IPS-NIHi7 (cell line): ENCODE results near the gene MACROD2.

Source experiments
- DNase-seq: peaks from one replicate; pipeline ENCODE4 v3.0.0; 2012; ENCODE audit warnings: mixed read lengths; ENCODE audit errors: extremely low spot score

The MACROD2 gene

DNA sequence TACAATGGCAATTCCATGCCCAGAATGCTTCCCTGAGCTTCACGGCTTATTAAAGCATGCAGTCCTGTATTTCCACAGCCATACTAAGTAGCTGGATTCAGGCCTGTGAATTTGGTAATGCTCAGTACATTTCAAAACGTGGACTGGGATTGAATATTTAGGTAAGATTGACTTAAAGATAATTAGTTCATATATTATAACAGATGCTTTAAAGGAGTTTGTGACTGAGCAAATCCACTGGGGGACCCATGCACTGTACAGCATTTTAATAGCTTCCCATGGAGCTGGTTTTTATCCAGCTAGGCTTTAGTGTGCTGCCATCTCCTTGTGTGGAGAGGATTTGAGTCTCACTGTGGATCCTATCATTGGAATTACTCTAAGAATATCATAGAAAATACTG lies 763.0 kb downstream of the MACROD2 start:
- no peak for DNase-seq

- no peak for DNase-seq
Measured at GRCh38 chr20:14759979-14760378, 764.7 kb downstream of the MACROD2 start.

GRCh38 chr20:14761903-14762302 lies 766.6 kb downstream of the MACROD2 start:
- DNase-seq = no peak

DNA sequence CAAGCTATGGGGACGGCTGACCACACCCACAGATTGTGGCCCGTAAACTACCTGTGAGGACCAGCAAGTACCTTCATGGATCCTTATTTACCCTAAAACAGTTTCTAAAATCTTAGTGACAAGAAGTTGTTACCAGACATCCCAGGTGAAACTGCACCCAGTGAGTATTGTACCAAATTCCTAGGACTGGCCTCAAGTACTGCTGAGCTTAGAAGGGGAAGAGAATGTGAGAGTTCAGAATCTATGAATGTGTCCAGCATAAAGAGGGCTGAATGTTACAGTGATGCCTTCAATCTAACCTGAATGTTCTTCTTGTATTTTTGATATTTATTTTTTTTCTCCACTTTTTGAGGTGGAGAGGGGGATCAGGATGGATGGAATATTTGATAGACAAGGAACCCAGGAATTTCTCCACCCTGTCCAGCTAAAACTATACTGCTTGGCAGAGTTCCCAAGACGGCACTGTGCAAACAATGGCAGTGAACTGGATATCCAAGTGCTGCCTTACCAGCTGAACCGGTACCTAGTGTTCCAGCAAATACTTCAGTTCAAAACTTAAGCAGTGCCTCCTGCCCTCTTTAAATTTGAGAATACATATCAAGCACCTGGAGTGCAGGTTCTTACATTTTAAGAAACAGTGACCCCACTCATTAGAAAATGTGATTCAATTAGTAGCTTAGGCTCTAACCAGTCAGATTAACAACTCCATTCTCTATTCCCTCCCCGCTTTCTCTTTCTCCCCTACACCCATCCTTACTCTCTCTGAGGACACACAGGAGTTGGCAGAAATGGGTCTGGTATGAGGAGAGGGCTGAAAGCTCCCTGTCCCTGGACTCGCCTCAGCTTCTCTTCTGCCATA lies 769.4 kb downstream of the MACROD2 start:
- DNase-seq = no peak

- no peak for DNase-seq
Measured at GRCh38 chr20:14765370-14765701, 770.0 kb downstream of the MACROD2 start.

DNA sequence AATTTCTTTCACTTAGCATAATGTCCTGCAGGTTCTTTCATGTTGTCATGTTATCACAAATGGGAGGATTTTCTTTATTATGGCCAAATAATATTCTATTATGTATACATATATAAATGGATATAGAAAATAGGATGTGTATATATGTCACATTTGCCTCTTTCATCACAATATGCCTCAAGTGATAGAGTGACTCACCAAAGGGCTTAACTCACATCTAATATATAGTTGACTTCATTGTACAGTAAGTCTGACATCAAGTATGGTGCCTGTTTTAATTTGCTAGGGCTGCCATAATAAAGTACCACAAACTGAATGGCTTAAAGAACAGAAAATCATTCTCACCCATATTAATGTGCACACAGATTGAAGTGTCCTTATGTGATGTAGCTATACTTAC lies 778.2 kb downstream of the MACROD2 start:
- DNase-seq = no peak

- DNase-seq = no peak
Measured at GRCh38 chr20:14775778-14776177, 780.5 kb downstream of the MACROD2 start.

DNA sequence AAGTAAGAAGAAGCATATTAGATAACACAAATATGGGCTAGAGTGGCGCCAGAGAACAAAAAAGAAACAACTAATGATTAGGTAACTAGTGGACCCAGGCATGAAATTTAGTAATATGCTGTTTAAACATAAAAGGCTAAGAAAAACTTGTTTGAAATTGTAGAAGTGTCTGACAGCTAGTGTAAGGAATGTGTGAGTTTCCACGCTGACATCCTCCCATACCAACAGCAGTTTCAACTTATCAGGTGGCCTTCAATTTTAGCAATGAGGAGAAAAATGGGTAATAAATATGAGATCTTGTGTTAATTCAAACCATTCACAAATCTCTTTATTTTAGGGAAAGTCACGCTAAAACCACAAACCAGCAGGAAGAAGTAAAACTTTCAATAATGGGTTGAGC lies 782.3 kb downstream of the MACROD2 start:
- no peak for DNase-seq

GRCh38 chr20:14778096-14778495 lies 782.8 kb downstream of the MACROD2 start:
- no peak for DNase-seq

GRCh38 chr20:14778875-14779274 lies 783.6 kb downstream of the MACROD2 start:
- DNase-seq = no peak

- no peak for DNase-seq
Measured at GRCh38 chr20:14780508-14780907, 785.2 kb downstream of the MACROD2 start.

DNA sequence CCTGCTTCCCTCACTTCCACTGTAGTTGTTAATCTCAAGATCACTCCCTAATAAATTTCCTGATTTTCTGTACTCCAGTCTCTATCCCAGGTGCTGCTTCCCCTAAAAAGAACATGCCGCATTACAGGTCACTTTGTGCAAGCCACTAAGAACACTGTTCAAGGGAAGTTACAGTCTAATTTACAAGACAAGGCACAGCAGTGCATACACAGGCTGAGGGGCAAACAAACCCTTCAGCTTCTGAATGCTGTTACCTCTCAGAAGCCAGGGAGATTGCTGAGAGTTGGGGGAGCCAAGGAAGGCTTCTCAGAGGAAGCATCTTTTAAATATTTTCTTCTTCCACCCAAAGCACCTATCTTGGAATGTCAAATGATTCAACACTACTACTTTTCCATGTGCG lies 787.4 kb downstream of the MACROD2 start:
- no peak for DNase-seq

DNA sequence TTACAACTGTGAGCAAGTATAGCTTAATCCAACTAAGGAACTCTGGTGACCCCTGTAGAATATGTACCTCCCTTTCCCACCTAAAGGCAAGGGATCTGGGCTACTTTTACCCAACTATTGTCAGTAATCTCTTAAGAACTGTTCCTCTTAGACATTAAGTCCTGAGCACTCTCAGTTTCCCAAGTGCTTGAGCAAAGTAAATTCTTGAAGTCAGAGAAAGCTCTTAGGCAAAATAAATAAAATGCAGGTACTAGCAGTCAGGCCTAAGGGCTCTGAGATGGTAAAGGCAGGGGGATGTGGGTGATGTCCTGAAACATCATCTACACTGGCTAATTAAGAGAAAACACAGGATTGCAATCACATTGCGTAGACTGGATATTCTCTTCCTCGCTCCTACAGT lies 788.5 kb downstream of the MACROD2 start:
- no peak for DNase-seq

- DNase-seq = no peak
Measured at GRCh38 chr20:14785065-14785743, 789.9 kb downstream of the MACROD2 start.

GRCh38 chr20:14790190-14790589 lies 794.9 kb downstream of the MACROD2 start:
- no peak for DNase-seq

DNA sequence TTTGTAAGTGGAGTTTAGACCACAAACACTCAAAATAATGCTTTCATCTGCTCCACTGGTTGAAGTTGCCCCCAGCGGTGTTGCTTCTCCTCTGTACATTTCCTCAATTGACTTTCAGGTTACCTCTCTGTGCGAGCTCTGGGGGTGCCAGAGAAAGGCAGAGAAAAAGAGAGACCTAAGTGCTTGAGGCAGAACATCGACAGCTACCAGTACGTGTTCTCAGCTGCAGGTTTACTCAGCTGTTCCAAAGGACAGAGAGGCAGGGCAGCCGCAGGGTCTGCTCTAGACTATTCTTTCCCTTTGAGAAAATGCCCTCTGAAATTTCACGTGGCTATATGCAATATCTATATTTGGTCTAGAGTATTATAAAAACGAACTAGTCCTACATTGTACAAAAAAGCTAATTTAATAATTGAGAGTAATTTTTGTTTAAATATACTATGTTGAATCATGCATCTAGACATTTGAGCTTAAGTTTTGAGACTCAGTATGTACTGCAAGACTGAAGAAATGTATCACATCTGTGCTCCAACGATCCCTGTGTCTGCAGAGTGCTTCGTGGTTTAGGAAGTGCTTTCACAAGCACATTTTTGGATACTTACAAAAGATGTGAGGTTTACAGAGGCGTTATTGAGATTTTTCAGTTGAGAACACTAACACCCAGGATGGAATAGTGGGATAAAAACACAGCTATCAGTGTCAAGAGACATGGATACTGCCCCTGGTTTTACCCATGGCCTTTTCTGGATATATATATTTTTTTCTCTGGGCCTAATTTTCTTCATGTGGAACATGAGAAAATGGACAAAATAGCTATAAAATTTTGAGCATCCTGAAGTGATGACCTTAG lies 795.7 kb downstream of the MACROD2 start:
- DNase-seq = no peak

DNA sequence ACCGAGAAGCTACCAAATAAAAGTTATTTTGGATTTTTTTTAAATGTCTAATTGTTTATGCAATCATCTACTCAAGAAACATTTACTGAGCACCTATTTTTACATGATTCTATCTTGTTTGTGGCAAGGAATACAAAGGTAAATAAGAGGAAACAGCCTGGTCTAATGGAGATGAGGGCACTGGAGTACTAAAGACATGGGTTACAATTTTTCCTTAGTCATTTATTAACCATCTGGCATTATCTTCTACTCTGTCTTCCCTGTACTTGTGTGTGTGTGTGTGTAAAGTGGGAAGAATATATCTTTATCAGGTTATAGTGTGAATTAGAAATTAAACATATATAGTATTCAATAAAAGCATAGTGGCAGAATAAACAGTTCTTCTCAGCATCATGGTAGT lies 797.6 kb downstream of the MACROD2 start:
- no peak for DNase-seq

DNA sequence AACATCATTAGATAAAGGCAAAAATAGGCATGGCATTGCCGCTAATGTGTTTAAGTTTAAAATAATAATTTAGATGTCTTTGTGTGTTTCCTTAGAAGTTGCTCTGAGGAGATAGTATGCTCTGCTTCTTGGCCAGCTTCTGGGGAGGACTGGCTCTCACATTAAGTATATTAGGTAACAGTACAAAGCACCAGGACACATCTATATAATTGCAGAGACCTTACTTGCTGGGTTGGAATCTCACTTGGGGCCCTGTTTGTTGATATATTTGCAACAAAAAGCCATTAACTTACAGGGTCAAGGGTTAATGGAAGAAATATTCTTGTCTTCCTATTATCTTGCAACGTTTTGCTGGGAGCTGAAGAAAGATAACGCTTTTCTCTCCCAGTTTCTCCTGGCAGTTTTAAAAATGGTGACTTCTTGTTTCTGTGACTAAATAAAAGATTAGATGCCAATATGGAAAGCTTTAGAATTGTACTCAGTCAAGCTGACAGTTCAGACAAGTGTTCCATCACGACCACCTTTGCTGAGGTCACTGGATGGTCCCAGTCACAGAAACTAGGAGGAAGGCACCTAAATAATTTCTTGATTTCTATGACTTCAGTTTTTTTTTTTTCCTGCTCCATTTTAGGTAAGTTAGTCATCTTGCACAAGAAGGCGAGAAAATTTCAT lies 804.4 kb downstream of the MACROD2 start:
- no peak for DNase-seq

DNA sequence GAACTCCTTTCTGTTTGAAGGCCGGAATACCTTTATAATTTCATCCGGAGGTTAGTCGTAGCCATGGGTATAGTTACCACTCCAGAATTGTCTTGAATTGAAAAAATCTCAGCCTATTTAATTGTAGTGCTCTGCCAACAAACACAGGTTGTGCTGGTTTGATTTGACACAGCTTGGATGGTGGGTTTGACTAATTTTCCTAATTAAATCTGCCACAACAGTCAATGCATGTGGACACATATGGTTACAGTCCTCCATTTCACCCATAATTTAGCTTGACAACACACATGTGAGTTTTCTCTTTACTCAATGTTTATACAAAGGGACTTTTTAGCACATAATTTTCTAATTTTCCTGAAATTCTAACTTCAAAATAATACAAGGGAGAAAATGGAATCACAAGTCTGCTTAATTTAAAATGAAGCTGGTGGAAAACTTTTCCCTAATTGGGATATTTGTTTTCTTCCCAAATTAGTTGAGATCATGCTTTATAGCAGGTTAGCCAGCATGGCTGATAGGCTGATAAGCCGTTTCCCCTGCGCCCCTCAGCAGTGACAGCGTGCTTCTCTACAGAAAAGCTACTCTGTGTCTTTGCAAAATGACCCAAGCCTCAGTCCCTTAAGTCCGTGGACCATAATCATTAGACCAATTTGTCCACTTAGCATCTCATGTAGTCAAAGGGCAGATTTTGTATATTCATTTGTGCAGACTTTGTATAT lies 805.5 kb downstream of the MACROD2 start:
- no peak for DNase-seq

DNA sequence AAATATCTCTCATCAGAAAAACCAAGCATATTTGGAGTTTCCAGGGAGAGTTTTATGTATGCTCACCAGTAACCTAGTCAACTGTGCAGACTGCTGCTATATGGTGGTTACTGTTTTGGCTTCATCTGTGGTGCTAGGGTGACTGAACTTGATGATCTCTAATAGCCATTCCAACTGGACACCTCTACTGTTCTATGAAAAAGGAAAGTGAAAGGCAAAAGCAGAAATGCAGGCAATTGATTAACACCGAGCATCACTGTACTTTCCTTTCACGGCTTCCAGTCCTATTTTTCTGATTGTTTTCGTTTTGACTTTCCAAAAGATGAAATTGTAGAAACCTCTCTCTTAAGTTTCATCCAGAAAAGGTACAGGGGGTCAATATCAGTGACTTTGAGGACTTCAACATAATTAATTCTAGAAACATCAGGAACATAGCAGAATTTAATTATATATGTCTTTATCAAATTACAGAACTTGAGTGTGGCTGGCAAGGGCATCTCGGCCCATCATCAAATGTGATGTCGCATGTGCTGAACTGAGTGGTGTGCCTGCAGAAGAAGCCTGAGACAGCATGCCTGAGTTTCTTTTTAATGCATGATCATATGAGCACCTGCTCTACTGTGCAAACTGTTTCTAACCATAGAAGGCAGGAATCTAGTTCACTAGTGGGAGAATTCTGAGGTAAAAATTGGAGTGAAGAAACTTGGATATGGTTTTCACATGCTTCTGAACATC lies 806.4 kb downstream of the MACROD2 start:
- DNase-seq = no peak

- DNase-seq = no peak
Measured at GRCh38 chr20:14807224-14807623, 811.9 kb downstream of the MACROD2 start.
